Dendritic cell treated with granulocyte-macrophage colony-stimulating factor and Interleukin-4, amounts not matched to agents 40 ng/mL and 50 ng/mL, for 4 days (primary cell): ENCODE data around the gene TRIM36.

Experiments
- H3K27ac Mint-ChIP-seq: one replicate; pipeline ENCODE4 v1.8.0; 2022; ENCODE audit warnings: mild to moderate bottlenecking, mixed read lengths
- H3K27me3 Mint-ChIP-seq: one replicate; pipeline ENCODE4 v1.8.0; 2022; ENCODE audit warnings: mild to moderate bottlenecking, mixed read lengths
- H3K36me3 Mint-ChIP-seq: one replicate; pipeline ENCODE4 v1.8.0; 2022; ENCODE audit warnings: low read depth, mixed read lengths
- H3K4me1 Mint-ChIP-seq: one replicate; pipeline ENCODE4 v1.8.0; 2022; ENCODE audit warnings: low read depth, mixed read lengths
- H3K4me3 Mint-ChIP-seq: one replicate; pipeline ENCODE4 v1.8.0; 2022; ENCODE audit warnings: mild to moderate bottlenecking, moderate library complexity, mixed read lengths
- H3K9me3 Mint-ChIP-seq: one replicate; pipeline ENCODE4 v1.8.0; 2022; ENCODE audit warnings: mixed read lengths
- intact Hi-C: fragments of 100-400 bp; cut with micrococcal nuclease; formaldehyde crosslinking; loops from one replicate; pipeline ENCODE4 v1.15.0; 2022

The TRIM36 gene

GRCh38 chr5:115079924-115080623, 89.6 kb downstream of the TRIM36 start:
- Mint-ChIP-seq H3K4me1 (no peaks in the 10 kb centered on the region), H3K36me3 (no peaks in the 10 kb centered on the region), H3K27ac (no peak overlapping the region), H3K9me3 (no peaks in the 10 kb centered on the region), H3K4me3 (no peak overlapping the region), H3K27me3 (peaks cover 5% of the 10 kb centered on the region)
- intact Hi-C loops: no loop called here
